GM19023 (cell line): ENCODE data around the gene SLC39A13.
"Not testable (repeated sequence)": the region's sequence is repeated elsewhere in the genome, so short reads cannot be mapped to it uniquely, and the experiment has no call there.

Experiments
- ATAC-seq: cut with Tn5 transposase; IDR thresholded peaks from one replicate; pipeline ENCODE4 v1.9.1; 2021; ENCODE audit warnings: mild to moderate bottlenecking, moderate library complexity; ENCODE audit not compliant: unreplicated experiment

Gene SLC39A13

GRCh38 chr11:47449541-47449940, 41.2 kb downstream of the SLC39A13 start:
- no peak for ATAC-seq

- no peak for ATAC-seq
These were observed 43.0 kb downstream of the SLC39A13 start for GRCh38 chr11:47451436-47451835.

GRCh38 chr11:47451990-47452389, 43.6 kb downstream of the SLC39A13 start:
- no peak for ATAC-seq

- ATAC-seq: no peak
These were observed 45.0 kb downstream of the SLC39A13 start for GRCh38 chr11:47453365-47453764.

GRCh38 chr11:47454258-47454671, 45.9 kb downstream of the SLC39A13 start:
- not testable (repeated sequence) for ATAC-seq

GRCh38 chr11:47460571-47461235, 52.3 kb downstream of the SLC39A13 start:
- ATAC-seq: no peak

GRCh38 chr11:47461876-47462275, 53.5 kb downstream of the SLC39A13 start:
- no peak for ATAC-seq

GRCh38 chr11:47464483-47464882, 56.1 kb downstream of the SLC39A13 start:
- no peak for ATAC-seq
